Measurements from ENCODE around the gene SYNE2.

DNA sequence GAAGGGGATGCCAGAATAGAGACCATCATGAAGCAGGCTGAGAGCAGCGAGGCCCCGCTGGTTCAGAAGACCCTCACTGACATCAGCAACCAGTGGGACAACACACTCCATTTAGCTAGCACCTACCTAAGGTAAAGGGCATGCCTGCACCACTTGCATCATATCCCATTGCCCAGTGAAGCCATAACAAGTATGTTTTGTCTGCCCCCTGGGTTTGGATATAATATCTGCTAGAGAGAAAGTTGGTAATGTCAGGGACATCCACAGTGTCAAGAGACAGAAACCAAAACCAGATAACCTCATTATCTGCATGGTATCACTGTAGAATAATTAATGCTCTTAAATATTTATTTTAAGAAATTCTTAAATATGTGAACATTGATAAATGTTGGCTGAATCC, 173.8 kb downstream of the SYNE2 start:
- no peak for TF ChIP-seq GABPA (IDR thresholded peaks at IDR 0.05; ENCODE audit: low read depth)
- TF ChIP-seq CTCF (IDR thresholded peaks at IDR 0.05; ENCODE audit: insufficient read depth, low read length), result no peak
- TF ChIP-seq, protein P1, sequence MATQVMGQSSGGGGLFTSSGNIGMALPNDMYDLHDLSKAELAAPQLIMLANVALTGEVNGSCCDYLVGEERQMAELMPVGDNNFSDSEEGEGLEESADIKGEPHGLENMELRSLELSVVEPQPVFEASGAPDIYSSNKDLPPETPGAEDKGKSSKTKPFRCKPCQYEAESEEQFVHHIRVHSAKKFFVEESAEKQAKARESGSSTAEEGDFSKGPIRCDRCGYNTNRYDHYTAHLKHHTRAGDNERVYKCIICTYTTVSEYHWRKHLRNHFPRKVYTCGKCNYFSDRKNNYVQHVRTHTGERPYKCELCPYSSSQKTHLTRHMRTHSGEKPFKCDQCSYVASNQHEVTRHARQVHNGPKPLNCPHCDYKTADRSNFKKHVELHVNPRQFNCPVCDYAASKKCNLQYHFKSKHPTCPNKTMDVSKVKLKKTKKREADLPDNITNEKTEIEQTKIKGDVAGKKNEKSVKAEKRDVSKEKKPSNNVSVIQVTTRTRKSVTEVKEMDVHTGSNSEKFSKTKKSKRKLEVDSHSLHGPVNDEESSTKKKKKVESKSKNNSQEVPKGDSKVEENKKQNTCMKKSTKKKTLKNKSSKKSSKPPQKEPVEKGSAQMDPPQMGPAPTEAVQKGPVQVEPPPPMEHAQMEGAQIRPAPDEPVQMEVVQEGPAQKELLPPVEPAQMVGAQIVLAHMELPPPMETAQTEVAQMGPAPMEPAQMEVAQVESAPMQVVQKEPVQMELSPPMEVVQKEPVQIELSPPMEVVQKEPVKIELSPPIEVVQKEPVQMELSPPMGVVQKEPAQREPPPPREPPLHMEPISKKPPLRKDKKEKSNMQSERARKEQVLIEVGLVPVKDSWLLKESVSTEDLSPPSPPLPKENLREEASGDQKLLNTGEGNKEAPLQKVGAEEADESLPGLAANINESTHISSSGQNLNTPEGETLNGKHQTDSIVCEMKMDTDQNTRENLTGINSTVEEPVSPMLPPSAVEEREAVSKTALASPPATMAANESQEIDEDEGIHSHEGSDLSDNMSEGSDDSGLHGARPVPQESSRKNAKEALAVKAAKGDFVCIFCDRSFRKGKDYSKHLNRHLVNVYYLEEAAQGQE (IDR thresholded peaks at IDR 0.05; ENCODE audit: insufficient replicate concordance, low read depth), result no peak

Data from HL-60 (cell line).